Jurkat, Clone E6-1 (cell line): ENCODE data around the gene C9orf40. TPM values are rescaled to one million over a fixed set of nuclear protein-coding genes. Genes with fewer than 3 reads are reported as not detected.

Experiments used
- DNase-seq: peaks from one replicate; pipeline ENCODE4 v3.0.0-alpha.2; 2011; ENCODE audit warnings: low read depth, low spot score
- H3K4me3 ChIP-seq: 2 replicates; pipeline ENCODE4 v1.5.1; 2011; ENCODE audit warnings: mild to moderate bottlenecking, low read length, control low read depth, moderate library complexity
- polyA plus RNA-seq: library from polyadenylated mRNA; unstranded; fragments of >200 nt; gene quantifications from one replicate; pipeline ENCODE4 v1.2.1, GENCODE V29; 2012; ENCODE audit warnings: missing spikeins; ENCODE audit not compliant: insufficient read length, insufficient read depth

The C9orf40 gene
- polyA plus RNA-seq: 30.8 TPM

GRCh38 chr9:74952201-74953151 is at the start of gene C9orf40:
C9orf40 (minus strand) TSS chr9:74952912; CDS start chr9:74952611, 301 bp downstream.
- peak within 1 kb of the TSS; percentile 91 for H3K4me3 ChIP-seq
- peak; percentile 89 for DNase-seq

- H3K4me3 ChIP-seq: no peak overlapping the region
- DNase-seq: peak; percentile 86
Observed at GRCh38 chr9:75001719-75002421, 49.2 kb upstream of the C9orf40 start.

- DNase-seq: no peak
- H3K4me3 ChIP-seq: no peak overlapping the region
Observed at GRCh38 chr9:75000835-75001234, 48.1 kb upstream of the C9orf40 start.

DNA sequence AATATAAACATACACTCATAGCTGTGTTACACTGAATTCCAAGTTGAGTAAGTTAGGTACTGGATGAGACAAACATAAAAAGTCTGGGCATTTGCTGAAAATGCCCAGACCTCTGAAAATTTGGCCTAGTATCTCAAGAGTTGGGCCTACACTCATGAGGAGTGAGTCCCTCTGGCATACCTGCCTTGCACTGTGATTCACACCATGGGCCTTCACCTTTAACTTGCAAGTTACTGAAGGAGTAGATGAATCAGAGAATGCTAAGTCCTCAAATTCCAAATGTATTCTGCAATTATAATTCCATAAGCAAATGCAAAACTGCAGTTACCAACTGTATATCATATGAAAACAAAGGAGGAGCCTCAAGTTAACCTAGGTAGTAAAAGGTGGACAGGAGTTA is 32.3 kb upstream of the C9orf40 start:
- no peak for DNase-seq
- no peak overlapping the region for H3K4me3 ChIP-seq

- DNase-seq: no peak
- no peak overlapping the region for H3K4me3 ChIP-seq
Observed at GRCh38 chr9:74983709-74984108, 31.0 kb upstream of the C9orf40 start.

DNA sequence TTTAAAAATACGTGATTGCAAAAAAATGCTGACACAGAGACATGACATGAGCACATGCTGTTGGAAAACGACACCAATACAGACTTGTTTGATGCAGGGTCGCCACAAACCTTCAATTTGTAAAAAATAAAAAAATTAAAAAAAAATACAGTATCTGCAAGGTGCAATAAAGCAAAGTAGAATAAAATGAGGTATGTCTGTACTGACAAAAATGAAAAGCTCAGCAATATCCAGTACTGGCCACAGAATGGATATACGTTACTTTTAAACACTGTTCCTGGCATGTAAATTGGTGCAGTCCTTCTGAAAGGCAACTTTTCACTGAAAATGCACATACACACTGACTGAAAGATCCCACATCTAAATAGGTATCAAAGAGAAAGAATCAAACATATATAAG is 27.1 kb upstream of the C9orf40 start:
- H3K4me3 ChIP-seq: no peak overlapping the region
- no peak for DNase-seq

GRCh38 chr9:74977287-74977686 is 24.6 kb upstream of the C9orf40 start:
- no peak overlapping the region for H3K4me3 ChIP-seq
- no peak for DNase-seq

DNA sequence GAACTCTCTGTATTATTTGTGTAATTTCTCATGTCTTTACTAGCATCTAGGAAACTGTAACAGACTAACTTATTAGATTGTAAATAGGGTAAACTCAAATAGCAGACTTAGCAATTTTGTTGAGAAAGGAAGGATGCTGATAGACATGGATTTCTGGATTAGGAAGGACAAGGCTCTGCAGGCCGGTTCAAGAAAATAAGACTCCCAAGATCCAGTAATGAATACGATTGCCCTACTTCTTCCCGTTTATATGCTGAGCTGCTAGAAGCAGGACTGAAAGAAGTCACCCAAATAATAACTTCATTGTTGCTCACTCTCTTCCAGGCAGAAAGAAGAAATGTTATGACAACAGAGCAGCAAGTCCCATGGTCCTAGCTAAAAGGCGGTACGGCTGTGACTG is 22.8 kb upstream of the C9orf40 start:
- DNase-seq: no peak
- H3K4me3 ChIP-seq: no peak overlapping the region

DNA sequence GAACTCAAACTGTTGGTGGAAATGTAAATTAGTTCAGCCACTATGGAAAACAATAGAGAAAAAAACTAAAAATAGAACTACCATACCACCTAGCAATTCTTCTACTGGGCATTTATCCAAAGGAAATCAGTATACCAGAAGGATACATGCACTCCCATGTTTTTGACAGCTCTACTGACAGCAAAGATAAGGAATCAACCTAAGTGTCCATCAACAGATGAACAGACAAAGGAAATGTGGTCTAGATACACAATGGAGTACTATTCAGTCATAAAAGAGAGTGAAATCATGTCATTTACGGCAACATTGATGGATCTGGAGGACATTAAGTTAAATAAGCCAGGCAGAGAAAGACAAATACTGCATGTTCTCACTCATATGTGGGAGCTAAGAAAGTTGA is 21.8 kb upstream of the C9orf40 start:
- H3K4me3 ChIP-seq: no peak overlapping the region
- no peak for DNase-seq

DNA sequence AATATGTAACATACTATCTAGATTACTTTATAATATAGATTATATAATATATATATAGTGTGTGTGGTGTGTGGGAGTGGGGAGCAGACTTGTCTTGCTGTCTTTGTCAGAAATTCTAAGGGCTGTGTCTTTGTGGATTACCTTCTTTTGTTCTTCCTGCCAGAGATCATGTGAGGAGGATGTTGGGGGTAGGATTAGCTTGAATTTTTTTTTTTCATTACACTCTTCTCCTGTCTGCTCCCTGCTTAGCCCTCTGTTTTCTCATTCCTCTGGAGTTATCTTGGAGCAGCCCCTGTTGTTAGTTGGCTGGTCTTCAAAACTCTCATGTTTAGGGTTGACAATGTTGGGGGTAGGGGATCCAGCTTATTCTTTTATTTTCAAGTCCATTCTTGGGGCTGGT is 21.0 kb upstream of the C9orf40 start:
- no peak overlapping the region for H3K4me3 ChIP-seq
- DNase-seq: no peak

- DNase-seq: no peak
- H3K4me3 ChIP-seq: no peak overlapping the region
Observed at GRCh38 chr9:74963056-74963455, 10.3 kb upstream of the C9orf40 start.

GRCh38 chr9:74961496-74961895 is 8.8 kb upstream of the C9orf40 start:
- DNase-seq: no peak
- no peak overlapping the region for H3K4me3 ChIP-seq

- no peak for DNase-seq
- H3K4me3 ChIP-seq: no peak overlapping the region
Observed at GRCh38 chr9:74960561-74960960, 7.8 kb upstream of the C9orf40 start.

DNA sequence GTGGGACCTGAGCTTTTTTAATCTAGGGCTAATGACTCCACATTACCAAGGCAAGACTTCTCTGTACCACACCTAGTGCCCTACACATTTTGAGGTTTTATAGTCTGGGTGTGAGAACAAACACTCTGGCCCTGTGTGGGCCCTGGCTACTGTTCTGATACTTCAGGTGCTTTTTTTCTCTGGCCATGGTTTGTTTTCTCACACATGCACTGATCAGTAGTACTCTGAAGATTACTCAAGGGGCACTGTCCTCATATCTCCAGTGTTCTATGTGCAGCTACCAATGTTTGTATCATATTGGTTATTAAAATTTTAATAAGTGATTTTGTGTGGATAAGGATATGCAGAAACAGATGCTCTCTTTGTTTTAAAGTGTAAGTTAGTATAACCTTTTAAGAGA is 5.9 kb upstream of the C9orf40 start:
- DNase-seq: no peak
- H3K4me3 ChIP-seq: no peak overlapping the region

GRCh38 chr9:74953235-74953751 is 581 bp upstream of the C9orf40 start:
- peak overlapping the region; percentile 91 for H3K4me3 ChIP-seq
- no peak for DNase-seq

- DNase-seq: no peak
Observed at GRCh38 chr9:74951725-74952151, 974 bp downstream of the C9orf40 start.

DNA sequence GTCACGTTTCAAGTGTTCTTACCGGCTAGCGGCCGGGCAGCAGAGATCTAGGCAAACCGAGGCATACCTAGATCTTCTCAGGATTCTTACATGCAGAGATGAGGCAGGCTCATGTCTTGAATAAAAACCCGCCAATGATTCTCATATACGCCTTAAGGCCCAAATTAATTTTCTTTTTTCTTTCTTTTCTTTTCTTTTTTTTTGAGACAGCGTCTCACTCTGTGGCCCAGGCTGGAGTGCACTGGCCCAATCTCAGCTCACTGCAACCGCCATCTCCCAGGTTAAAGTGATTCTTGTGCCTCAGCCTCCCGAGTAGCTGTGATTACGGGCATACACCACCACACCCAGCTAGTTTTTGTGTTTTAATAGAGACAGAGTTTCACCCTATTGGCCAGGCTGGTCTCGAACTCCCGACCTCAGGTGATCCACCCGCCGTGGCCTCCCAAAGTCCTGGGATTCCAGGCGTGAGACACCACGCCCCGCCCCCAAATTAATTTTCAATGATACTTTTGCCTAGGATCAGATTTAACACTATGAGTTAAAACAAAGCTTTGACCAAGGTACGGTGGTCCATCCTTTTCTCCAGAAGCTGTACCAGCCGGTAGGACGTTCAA is 1.5 kb downstream of the C9orf40 start:
- no peak for DNase-seq

More at GRCh38 chr9:74951725-74952151, 974 bp downstream of the C9orf40 start:
- H3K4me3 ChIP-seq: peak overlapping the region; percentile 91

DNA sequence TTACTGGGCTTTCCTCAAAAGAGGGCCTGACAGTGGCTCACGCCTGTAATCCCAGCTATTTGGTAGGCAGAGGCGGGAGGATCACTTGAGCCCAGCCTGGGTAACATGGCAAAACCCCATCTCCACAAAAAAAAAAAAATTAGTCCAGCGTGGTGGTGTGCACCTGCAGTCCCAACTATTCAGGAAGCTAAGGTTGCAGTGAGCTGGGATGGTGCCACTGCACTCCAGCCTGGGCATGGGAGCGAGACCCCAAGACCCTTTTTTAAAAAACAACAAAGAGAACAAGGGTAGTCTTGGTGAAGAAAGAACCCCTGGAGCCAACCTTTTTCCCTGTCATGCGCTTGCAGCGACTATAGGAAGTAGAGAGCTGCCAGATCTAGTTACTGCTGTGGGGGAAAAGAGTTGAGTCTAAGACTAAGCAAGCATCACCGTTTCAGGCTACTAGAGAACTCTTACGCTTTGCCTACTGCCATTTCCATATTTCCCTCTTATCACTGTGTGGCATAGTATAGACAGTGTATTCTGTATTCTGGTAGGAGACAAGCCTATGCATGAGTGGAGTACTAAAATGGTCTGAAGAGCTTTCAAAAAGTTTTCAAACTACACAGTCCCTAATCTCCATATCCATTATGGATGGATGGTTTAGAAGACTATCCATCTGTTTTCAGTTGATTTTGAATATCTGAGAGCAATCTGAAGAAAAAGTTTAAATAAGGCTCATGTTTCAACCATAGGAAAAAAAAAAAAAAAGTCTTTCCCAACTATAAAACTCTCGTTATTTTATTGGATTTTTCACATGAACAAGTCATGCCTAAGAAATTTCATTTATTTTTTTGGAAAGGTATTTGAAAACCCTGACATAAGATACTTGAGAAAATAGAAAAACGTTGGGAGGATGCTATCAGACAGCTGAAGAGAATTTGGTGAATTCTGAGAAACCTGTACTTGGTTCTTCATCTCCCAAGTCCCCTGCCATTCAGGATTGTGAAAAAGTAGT is 2.6 kb downstream of the C9orf40 start:
- H3K4me3 ChIP-seq: no peak overlapping the region
- DNase-seq: no peak

More for the DNA sequence above, 1.5 kb downstream of the C9orf40 start:
- H3K4me3 ChIP-seq: peak overlapping the region; percentile 91
